ENCODE results near the gene NGEF. TPM values are rescaled to one million over a fixed set of nuclear protein-coding genes. Genes with fewer than 3 reads are reported as not detected.

The NGEF gene
- total and polyA plus RNA-seq, 3 donors from 2014 or later = 7.9 to 28.7 (median 15.6) TPM

DNA sequence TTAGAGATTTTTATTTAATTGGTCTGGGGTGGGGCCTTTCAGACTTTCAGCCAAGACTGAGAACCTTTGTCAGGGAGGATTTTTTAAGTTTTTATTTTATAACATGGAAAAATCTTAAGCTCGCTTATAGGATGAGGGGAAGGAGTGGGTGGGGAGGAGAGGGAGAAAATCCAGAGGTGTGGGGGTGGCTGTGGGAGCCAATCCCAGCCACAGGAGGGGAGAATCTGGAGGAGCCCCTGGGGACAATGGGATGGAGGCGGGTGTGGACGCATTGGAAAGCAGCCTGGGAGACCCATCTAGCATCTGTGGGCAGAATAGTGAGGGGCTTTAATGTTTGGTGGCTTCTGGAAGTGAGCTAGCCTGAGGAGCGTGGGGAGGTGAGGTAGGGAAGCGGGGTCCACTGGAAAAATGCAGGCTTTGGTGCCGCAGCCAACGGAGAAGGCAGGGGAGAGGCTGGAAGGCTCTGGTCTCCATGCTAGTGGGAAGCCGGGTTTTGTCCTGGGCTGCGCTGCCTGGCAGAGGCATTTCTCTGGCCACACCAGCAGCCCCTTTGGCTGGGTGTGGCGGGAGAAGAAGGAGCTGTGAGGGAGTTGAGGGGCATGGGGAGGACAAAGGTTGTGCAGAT, 35.6 kb upstream of the NGEF start:
- H3K9me3 ChIP-seq = no peaks in the 10 kb centered on the region
- no peak overlapping the region for H3K27ac ChIP-seq
- no peaks in the 10 kb centered on the region for H3K36me3 ChIP-seq (ENCODE audit: low read depth, missing control alignments)
- no peaks in the 10 kb centered on the region for H3K27me3 ChIP-seq
- no peaks in the 10 kb centered on the region for H3K4me1 ChIP-seq
- intact Hi-C loops (cut with DNase I; ENCODE audit: low total_unique reads) = no loop called here
- DNase-seq = no peak
- WGBS, 2 donors = 83 to 85% methylated on average over 10 of the region's 10 CpGs
- H3K4me3 ChIP-seq = no peak overlapping the region
- TF ChIP-seq, protein P1, sequence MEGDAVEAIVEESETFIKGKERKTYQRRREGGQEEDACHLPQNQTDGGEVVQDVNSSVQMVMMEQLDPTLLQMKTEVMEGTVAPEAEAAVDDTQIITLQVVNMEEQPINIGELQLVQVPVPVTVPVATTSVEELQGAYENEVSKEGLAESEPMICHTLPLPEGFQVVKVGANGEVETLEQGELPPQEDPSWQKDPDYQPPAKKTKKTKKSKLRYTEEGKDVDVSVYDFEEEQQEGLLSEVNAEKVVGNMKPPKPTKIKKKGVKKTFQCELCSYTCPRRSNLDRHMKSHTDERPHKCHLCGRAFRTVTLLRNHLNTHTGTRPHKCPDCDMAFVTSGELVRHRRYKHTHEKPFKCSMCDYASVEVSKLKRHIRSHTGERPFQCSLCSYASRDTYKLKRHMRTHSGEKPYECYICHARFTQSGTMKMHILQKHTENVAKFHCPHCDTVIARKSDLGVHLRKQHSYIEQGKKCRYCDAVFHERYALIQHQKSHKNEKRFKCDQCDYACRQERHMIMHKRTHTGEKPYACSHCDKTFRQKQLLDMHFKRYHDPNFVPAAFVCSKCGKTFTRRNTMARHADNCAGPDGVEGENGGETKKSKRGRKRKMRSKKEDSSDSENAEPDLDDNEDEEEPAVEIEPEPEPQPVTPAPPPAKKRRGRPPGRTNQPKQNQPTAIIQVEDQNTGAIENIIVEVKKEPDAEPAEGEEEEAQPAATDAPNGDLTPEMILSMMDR (IDR thresholded peaks at IDR 0.05) = no peak
- TF ChIP-seq POLR2A (IDR thresholded peaks at IDR 0.05) = no peak

DNA sequence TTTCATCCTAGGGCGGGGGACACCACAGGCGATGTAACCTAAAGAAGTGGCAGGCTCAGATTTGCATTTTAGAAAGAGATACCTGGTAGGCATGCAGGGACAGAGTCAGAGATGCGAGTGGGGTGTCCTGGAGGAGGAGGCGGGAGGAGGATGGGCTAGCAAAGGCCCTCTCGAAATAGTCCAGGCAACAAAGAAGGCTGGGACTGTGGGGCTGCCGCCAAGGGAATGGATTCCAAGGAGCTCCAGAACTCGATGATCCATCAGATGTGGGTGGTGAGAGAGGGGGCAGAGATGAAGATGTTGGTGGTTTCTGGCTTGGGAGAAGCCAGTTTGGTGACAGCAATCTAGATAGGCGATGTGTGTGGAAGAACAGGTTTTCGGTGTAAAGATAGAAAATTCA, 34.6 kb upstream of the NGEF start:
- H3K4me1 ChIP-seq = no peaks in the 10 kb centered on the region
- H3K36me3 ChIP-seq (ENCODE audit: low read depth, missing control alignments) = no peaks in the 10 kb centered on the region
- TF ChIP-seq, protein P1 (IDR thresholded peaks at IDR 0.05) = no peak
- TF ChIP-seq POLR2A (IDR thresholded peaks at IDR 0.05) = no peak
- DNase-seq = no peak
- no peaks in the 10 kb centered on the region for H3K27me3 ChIP-seq
- WGBS, 2 donors = 80 to 86% methylated on average over 9 of the region's 9 CpGs
- intact Hi-C loops (cut with DNase I; ENCODE audit: low total_unique reads) = no loop called here
- no peaks in the 10 kb centered on the region for H3K9me3 ChIP-seq
- no peak overlapping the region for H3K4me3 ChIP-seq
- no peak overlapping the region for H3K27ac ChIP-seq

DNA sequence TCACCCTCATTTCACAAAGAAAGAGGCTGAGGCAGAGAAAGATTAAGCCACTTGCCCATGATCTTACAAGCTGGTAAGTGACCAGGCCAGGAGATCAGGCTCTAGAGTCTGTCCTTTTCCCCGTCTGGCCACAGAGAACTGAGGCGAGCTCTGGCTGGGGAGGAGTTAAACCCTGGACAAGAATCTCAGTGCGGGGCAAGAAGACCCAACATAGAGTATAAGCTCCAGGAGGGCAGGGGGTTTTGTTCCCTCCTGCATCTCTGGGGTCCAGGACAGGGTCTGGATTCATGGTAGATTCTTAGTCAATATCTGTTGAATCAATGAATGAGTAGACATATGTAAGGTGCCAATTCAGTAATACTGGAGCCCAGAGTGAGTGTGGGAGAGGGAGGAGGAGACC, 34.1 kb upstream of the NGEF start:
- WGBS, 2 donors = 88 to 96% methylated on average over 3 of the region's 3 CpGs
- DNase-seq = no peak
- intact Hi-C loops (cut with DNase I; ENCODE audit: low total_unique reads) = no loop called here

DNA sequence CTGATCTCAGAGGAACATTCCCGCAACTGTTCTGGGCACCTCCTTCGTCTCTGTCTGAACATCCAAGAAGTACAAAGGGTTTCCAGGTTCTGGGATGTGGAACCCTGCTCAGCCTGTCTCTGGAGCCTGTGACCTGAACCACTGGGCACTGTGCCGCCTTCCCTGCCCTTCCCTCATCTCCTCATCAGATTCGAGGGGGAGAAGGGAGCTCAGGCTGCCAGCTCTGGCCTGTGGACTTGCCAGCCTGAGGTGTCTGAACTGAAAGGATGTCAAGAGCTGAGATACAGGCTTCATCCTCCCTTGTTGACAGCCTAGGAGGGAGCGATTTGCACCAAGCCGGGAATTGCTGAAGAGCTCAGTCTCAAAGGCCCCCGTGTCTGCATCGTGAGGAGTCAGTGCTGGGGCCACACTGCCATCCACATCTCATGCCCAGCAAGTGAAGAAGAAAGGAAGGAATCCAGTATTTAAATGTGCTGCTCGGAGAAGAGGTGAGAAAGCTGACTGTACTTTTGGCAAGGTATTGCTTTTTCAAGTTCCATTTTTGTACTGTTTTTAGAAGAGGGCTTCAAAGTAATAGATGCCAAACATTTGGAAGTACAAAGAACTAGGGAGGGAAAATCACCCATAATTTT, 32.0 kb upstream of the NGEF start:
- intact Hi-C loops (cut with DNase I; ENCODE audit: low total_unique reads) = no loop called here
- WGBS, 2 donors = 62 to 67% methylated on average over 8 to 9 of the region's 9 CpGs
- H3K27me3 ChIP-seq = no peaks in the 10 kb centered on the region
- H3K27ac ChIP-seq = no peak overlapping the region
- DNase-seq = no peak
- H3K9me3 ChIP-seq = no peaks in the 10 kb centered on the region
- H3K4me3 ChIP-seq = no peak overlapping the region
- TF ChIP-seq, protein P1 (IDR thresholded peaks at IDR 0.05) = no peak
- TF ChIP-seq POLR2A (IDR thresholded peaks at IDR 0.05) = no peak
- no peaks in the 10 kb centered on the region for H3K36me3 ChIP-seq (ENCODE audit: low read depth, missing control alignments)
- no peaks in the 10 kb centered on the region for H3K4me1 ChIP-seq

More for the DNA sequence above, 34.1 kb upstream of the NGEF start:
- H3K4me1 ChIP-seq = no peaks in the 10 kb centered on the region
- no peaks in the 10 kb centered on the region for H3K9me3 ChIP-seq
- no peak overlapping the region for H3K27ac ChIP-seq
- no peak overlapping the region for H3K4me3 ChIP-seq
- no peaks in the 10 kb centered on the region for H3K36me3 ChIP-seq (ENCODE audit: low read depth, missing control alignments)
- TF ChIP-seq POLR2A (IDR thresholded peaks at IDR 0.05) = no peak
- TF ChIP-seq, protein P1 (IDR thresholded peaks at IDR 0.05) = no peak
- H3K27me3 ChIP-seq = no peaks in the 10 kb centered on the region

DNA sequence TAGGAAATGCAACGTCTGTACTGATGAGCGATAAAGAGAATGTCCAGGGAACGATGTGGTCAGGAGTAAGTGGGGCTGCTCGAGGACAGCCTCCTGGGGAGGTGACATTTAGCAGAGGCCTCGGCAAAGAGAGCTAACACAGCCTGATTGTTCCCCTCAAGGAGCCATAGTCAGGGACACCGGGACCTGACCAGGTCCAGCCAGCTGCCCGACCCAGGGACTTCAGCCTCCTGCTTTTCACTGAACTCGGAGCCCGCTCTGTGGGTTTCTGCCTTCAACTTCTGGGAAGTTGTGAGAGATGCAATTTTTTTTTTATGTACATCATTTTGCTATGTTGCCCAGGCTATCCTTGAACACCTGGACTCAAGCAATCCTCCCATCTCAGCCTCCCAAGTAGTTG, 29.5 kb upstream of the NGEF start:
- Histone ChIP-seq H3K27me3 (no peaks in the 10 kb centered on the region), H3K4me3 (no peak overlapping the region), H3K9me3 (no peaks in the 10 kb centered on the region), H3K27ac (no peak overlapping the region), H3K4me1 (no peaks in the 10 kb centered on the region), H3K36me3 (ENCODE audit: low read depth, missing control alignments) (no peaks in the 10 kb centered on the region)
- intact Hi-C loops (cut with DNase I; ENCODE audit: low total_unique reads) = no loop called here
- TF ChIP-seq, protein P1 (IDR thresholded peaks at IDR 0.05) = no peak
- no peak for TF ChIP-seq POLR2A (IDR thresholded peaks at IDR 0.05)
- DNase-seq = no peak
- 86 to 94% methylated on average over 9 of the region's 9 CpGs for WGBS, 2 donors
